Aorta (tissue), 5 donors: Measurements from ENCODE around the gene STX17. TPM values are rescaled to one million over a fixed set of nuclear protein-coding genes. Genes with fewer than 3 reads are reported as not detected.

Source experiments
- ATAC-seq: fragments of 200-7000 bp; cut with Tn5 transposase; one replicate; pipeline ENCODE4 v1.9.1; 2022; ENCODE audit warnings: moderate library complexity; ENCODE audit not compliant: low FRiP score
- DNase-seq, 2 donors: peaks; one replicate each; pipeline ENCODE4 v3.0.0-alpha.2; 2020
- H3K27ac ChIP-seq, 2 donors: one replicate each; pipeline ENCODE4 v1.5.1; 2013; ENCODE audit warnings: low read length in 2 of 2, mild to moderate bottlenecking in 2 of 2, moderate library complexity in 2 of 2, control low read depth in 1 of 2, inconsistent platforms in 1 of 2, low read depth in 1 of 2
- H3K27me3 ChIP-seq, 2 donors: one replicate each; pipeline ENCODE4 v1.6.1; 2013; ENCODE audit warnings: control low read depth in 1 of 2, low read length in 1 of 2, mild to moderate bottlenecking in 1 of 2, moderate library complexity in 1 of 2; ENCODE audit not compliant: insufficient read depth in 2 of 2, control insufficient read depth in 1 of 2
- H3K36me3 ChIP-seq, 2 donors: one replicate each; pipeline ENCODE4 v1.6.1; 2013; ENCODE audit warnings: control low read depth in 1 of 2, low read length in 1 of 2, mild to moderate bottlenecking in 1 of 2; ENCODE audit not compliant: insufficient read depth in 2 of 2, control insufficient read depth in 1 of 2
- H3K4me1 ChIP-seq, 2 donors: one replicate each; pipeline ENCODE4 v1.6.1; 2013; ENCODE audit warnings: low read length in 2 of 2, control low read depth in 1 of 2, mild to moderate bottlenecking in 1 of 2, moderate library complexity in 1 of 2; ENCODE audit not compliant: insufficient read depth in 2 of 2, control insufficient read depth in 1 of 2
- H3K4me3 ChIP-seq, 2 donors: one replicate each; pipeline ENCODE4 v1.5.1; 2013; ENCODE audit warnings: low read length in 2 of 2, control low read depth in 1 of 2, mild to moderate bottlenecking in 1 of 2
- H3K9me3 ChIP-seq: one replicate; pipeline ENCODE4 v1.6.1; 2013; ENCODE audit warnings: mild to moderate bottlenecking, low read length; ENCODE audit not compliant: control insufficient read depth
- WGBS, 2 donors: extraction: QIAGEN DNeasy Blood & Tissue Kit; methylation state at CpG; one replicate each; pipeline ENCODE4 v1.1.7; 2013; 5-methylcytosine and 5-hydroxymethylcytosine counted together
- intact Hi-C, 2 donors: fragments of 100-400 bp; cut with DNase I; formaldehyde crosslinking; loops; one replicate each; pipeline versions ENCODE4 v1.14.2 to v1.15.0; 2022
- polyA plus RNA-seq, 2 donors: library from polyadenylated mRNA; stranded (reverse); fragments of 200-250 nt; gene quantifications; one replicate each; pipeline ENCODE4 v1.2.3, GENCODE V29; 2013
- total RNA-seq, 2 donors: library from RNA; stranded (reverse); fragmentation: NEBNext Ultra II Directional; extraction: Animal tissue kit (Norgen Biotek cat#: 25700); gene quantifications; one replicate each; pipeline ENCODE4 v1.2.1, GENCODE V29; 2021
- donor health status: healthy with polysubstance abuse.
- donor health status: Bipolar disorder and iron deficiency.
- donor health status: DM: no; HTN: no; CAD: no.
- donor health status: DM: no; HTN: no; CAD: no.
- donor health status: DM: yes; HTN: yes; CAD: no.

Gene STX17
- total and polyA plus RNA-seq, 4 donors: 9.8 to 47.5 (median 22.1) TPM

- Histone ChIP-seq H3K36me3 (no peaks in the 10 kb centered on the region), H3K9me3 (no peaks in the 10 kb centered on the region), H3K27me3 (no peaks in the 10 kb centered on the region), H3K4me1 (no peaks in the 10 kb centered on the region), H3K4me3 (no peak overlapping the region), H3K27ac (no peak overlapping the region)
- intact Hi-C loops: no loop called here
- 91 to 92% methylated on average over 1 of the region's 1 CpG for WGBS, 2 donors
- DNase-seq (no peak), ATAC-seq (no peak)
Observed at GRCh38 chr9:99889120-99889519, 17.3 kb upstream of the STX17 start.

- WGBS, 2 donors: 47 to 63% methylated on average over 2 of the region's 2 CpGs
- intact Hi-C loops: no loop called here
- DNase-seq (no peak), ATAC-seq (no peak)
- Histone ChIP-seq H3K9me3 (no peaks in the 10 kb centered on the region), H3K27me3 (no peaks in the 10 kb centered on the region), H3K4me1 (no peaks in the 10 kb centered on the region), H3K36me3 (no peaks in the 10 kb centered on the region), H3K4me3 (no peak overlapping the region), H3K27ac (no peak overlapping the region)
Observed at GRCh38 chr9:99894826-99895225, 11.6 kb upstream of the STX17 start.

- Histone ChIP-seq H3K4me3 (no peak overlapping the region), H3K27ac (no peak overlapping the region), H3K36me3 (no peaks in the 10 kb centered on the region), H3K4me1 (no peaks in the 10 kb centered on the region), H3K9me3 (no peaks in the 10 kb centered on the region), H3K27me3 (no peaks in the 10 kb centered on the region)
- intact Hi-C loops: no loop called here
- DNase-seq (no peak), ATAC-seq (no peak)
- 95 to 97% methylated on average over 6 of the region's 6 CpGs for WGBS, 2 donors
Observed at GRCh38 chr9:99895510-99895909, 10.9 kb upstream of the STX17 start.

GRCh38 chr9:99896119-99896518 lies 10.3 kb upstream of the STX17 start:
- ATAC-seq (no peak), DNase-seq (no peak)
- Histone ChIP-seq H3K27me3 (no peaks in the 10 kb centered on the region), H3K4me1 (no peaks in the 10 kb centered on the region), H3K9me3 (no peaks in the 10 kb centered on the region), H3K4me3 (no peak overlapping the region), H3K36me3 (no peaks in the 10 kb centered on the region), H3K27ac (no peak overlapping the region)
- intact Hi-C loops: no loop called here
- 96 to 98% methylated on average over 2 of the region's 2 CpGs for WGBS, 2 donors

- WGBS, 2 donors: 88 to 90% methylated on average over 1 of the region's 1 CpG
- no peaks in the 10 kb centered on the region for H3K27me3 ChIP-seq
- no peaks in the 10 kb centered on the region for H3K36me3 ChIP-seq
- no peaks in the 10 kb centered on the region for H3K9me3 ChIP-seq
- H3K4me3 ChIP-seq: no peak overlapping the region
- no peak overlapping the region for H3K27ac ChIP-seq
- intact Hi-C loops: loop anchor here (10.0 kb wide), 2 partner anchors 639 to 929 kb away; no protein-coding TSS in a partner anchor
- H3K4me1 ChIP-seq: no peaks in the 10 kb centered on the region
- ATAC-seq: no peak
- DNase-seq: no peak
Observed at GRCh38 chr9:99903393-99903792, 3.1 kb upstream of the STX17 start.

GRCh38 chr9:99905833-99906402 lies 536 bp upstream of the STX17 start:
- intact Hi-C loops: loop anchor here (2.0 to 10.0 kb wide), 5 partner anchors 83 to 931 kb away; partner anchors contain the start of genes ALG2 (in 1 of the 2), NR4A3 (in 1 of the 2) and SEC61B (in 1 of the 2)
- Histone ChIP-seq H3K9me3 (no peaks in the 10 kb centered on the region), H3K27me3 (no peaks in the 10 kb centered on the region), H3K36me3 (no peaks in the 10 kb centered on the region), H3K4me3 (peak overlapping the region; percentile 78 to 88), H3K4me1 (no peaks in the 10 kb centered on the region), H3K27ac (no peak overlapping the region)
- WGBS, 2 donors: 27 to 29% methylated on average over 9 of the region's 9 CpGs
- DNase-seq: no peak
- ATAC-seq: peak; percentile 15

- H3K36me3 ChIP-seq: no peaks in the 10 kb centered on the region
- intact Hi-C loops: loop anchor here (2.0 to 10.0 kb wide), 5 partner anchors 84 to 932 kb away; partner anchors contain the start of genes ALG2 (in 1 of the 2), NR4A3 (in 1 of the 2) and SEC61B (in 1 of the 2)
- no peaks in the 10 kb centered on the region for H3K4me1 ChIP-seq
- 5 to 7% methylated on average over 9 of the region's 9 CpGs for WGBS, 2 donors
- H3K27ac ChIP-seq: peak overlapping the region; percentile 49 to 95
- no peaks in the 10 kb centered on the region for H3K9me3 ChIP-seq
- DNase-seq (no peak), ATAC-seq (no peak)
- H3K4me3 ChIP-seq: peak overlapping the region; percentile 78 to 88
- H3K27me3 ChIP-seq: no peaks in the 10 kb centered on the region
Observed at GRCh38 chr9:99907208-99907532, 716 bp downstream of the STX17 start.

GRCh38 chr9:99911600-99911999 lies 5.1 kb downstream of the STX17 start:
- 98 to 99% methylated on average over 7 of the region's 7 CpGs for WGBS, 2 donors
- no peaks in the 10 kb centered on the region for H3K27me3 ChIP-seq

GRCh38 chr9:99916650-99917049 lies 10.2 kb downstream of the STX17 start:
- H3K36me3 ChIP-seq: peaks cover 0 to 3% of the 10 kb centered on the region in 2 donors
- intact Hi-C loops: no loop called here

More at GRCh38 chr9:99911600-99911999, 5.1 kb downstream of the STX17 start:
- DNase-seq: no peak
- Histone ChIP-seq H3K4me1 (no peaks in the 10 kb centered on the region), H3K27ac (no peak overlapping the region), H3K36me3 (no peaks in the 10 kb centered on the region), H3K4me3 (no peak overlapping the region), H3K9me3 (no peaks in the 10 kb centered on the region)
- intact Hi-C loops: no loop called here
- ATAC-seq: no peak

More at GRCh38 chr9:99916650-99917049, 10.2 kb downstream of the STX17 start:
- WGBS, 2 donors: 84 to 85% methylated on average over 1 of the region's 1 CpG
- Histone ChIP-seq H3K27me3 (no peaks in the 10 kb centered on the region), H3K4me1 (no peaks in the 10 kb centered on the region), H3K27ac (no peak overlapping the region), H3K4me3 (no peak overlapping the region), H3K9me3 (no peaks in the 10 kb centered on the region)
- ATAC-seq (no peak), DNase-seq (no peak)
